ENCODE results near the gene PDE4A.

DNA sequence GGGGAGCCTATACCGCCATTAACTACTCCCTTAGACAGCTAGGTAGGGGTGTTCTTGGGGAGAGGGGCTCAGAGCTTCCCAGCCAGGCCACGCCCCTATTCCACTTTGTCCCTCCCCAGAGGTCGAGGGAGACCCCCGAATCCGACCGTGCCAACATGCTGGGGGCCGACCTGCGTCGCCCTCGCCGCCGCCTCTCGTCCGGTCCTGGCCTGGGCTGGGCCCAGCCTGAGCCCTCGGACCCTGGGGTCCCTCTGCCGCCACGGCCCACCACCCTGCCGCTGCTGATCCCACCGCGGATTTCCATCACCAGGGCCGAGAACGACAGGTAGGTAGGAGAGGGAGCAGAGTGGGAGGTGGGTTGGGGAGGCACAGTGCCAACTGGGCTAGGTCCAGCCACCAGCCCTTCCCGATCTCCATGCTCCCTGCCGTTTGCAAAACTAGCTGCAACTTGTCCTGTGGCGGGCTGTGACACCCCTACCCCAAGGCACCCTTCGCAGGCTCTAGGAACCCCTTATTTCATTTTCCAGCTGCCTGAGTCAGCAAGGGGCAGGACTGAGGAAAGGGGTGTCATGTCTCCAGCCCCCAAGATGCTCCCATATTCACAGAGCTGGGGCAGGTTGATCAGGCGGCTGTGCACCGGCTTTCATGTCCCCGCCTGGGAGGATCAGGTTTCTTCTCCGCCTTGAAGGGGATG lies 2.6 kb upstream of the PDE4A start:
- TF ChIP-seq, protein P1, sequence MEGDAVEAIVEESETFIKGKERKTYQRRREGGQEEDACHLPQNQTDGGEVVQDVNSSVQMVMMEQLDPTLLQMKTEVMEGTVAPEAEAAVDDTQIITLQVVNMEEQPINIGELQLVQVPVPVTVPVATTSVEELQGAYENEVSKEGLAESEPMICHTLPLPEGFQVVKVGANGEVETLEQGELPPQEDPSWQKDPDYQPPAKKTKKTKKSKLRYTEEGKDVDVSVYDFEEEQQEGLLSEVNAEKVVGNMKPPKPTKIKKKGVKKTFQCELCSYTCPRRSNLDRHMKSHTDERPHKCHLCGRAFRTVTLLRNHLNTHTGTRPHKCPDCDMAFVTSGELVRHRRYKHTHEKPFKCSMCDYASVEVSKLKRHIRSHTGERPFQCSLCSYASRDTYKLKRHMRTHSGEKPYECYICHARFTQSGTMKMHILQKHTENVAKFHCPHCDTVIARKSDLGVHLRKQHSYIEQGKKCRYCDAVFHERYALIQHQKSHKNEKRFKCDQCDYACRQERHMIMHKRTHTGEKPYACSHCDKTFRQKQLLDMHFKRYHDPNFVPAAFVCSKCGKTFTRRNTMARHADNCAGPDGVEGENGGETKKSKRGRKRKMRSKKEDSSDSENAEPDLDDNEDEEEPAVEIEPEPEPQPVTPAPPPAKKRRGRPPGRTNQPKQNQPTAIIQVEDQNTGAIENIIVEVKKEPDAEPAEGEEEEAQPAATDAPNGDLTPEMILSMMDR (conservative IDR thresholded peaks at IDR 0.05; ENCODE audit: low read depth in 2 of 2), result no peak
- TF ChIP-seq ZNF331 (CRISPR knock-in tag; IDR thresholded peaks at IDR 0.05; ENCODE audit: low read depth) (no peak), EZH2 (IDR thresholded peaks at IDR 0.05; ENCODE audit: low read depth, unreplicated experiment) (no peak), EZH2phosphoT487 (IDR thresholded peaks at IDR 0.05; ENCODE audit: unreplicated experiment) (no peak), POLR2AphosphoS5 (IDR thresholded peaks at IDR 0.05; ENCODE audit: low read depth) (no peak; the same call in 1 of the 2 replicates), JUNB (IDR thresholded peaks at IDR 0.05; ENCODE audit: unreplicated experiment) (no peak), STAT1 (IDR thresholded peaks at IDR 0.05; ENCODE audit: unreplicated experiment) (no peak), CREB1 (CRISPR knock-in tag; IDR thresholded peaks at IDR 0.05; ENCODE audit: low read depth) (no peak), NANOG (IDR thresholded peaks at IDR 0.05; ENCODE audit: borderline replicate concordance) (no peak)
- TF ChIP-seq, protein P2, sequence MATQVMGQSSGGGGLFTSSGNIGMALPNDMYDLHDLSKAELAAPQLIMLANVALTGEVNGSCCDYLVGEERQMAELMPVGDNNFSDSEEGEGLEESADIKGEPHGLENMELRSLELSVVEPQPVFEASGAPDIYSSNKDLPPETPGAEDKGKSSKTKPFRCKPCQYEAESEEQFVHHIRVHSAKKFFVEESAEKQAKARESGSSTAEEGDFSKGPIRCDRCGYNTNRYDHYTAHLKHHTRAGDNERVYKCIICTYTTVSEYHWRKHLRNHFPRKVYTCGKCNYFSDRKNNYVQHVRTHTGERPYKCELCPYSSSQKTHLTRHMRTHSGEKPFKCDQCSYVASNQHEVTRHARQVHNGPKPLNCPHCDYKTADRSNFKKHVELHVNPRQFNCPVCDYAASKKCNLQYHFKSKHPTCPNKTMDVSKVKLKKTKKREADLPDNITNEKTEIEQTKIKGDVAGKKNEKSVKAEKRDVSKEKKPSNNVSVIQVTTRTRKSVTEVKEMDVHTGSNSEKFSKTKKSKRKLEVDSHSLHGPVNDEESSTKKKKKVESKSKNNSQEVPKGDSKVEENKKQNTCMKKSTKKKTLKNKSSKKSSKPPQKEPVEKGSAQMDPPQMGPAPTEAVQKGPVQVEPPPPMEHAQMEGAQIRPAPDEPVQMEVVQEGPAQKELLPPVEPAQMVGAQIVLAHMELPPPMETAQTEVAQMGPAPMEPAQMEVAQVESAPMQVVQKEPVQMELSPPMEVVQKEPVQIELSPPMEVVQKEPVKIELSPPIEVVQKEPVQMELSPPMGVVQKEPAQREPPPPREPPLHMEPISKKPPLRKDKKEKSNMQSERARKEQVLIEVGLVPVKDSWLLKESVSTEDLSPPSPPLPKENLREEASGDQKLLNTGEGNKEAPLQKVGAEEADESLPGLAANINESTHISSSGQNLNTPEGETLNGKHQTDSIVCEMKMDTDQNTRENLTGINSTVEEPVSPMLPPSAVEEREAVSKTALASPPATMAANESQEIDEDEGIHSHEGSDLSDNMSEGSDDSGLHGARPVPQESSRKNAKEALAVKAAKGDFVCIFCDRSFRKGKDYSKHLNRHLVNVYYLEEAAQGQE (IDR thresholded peaks at IDR 0.05; ENCODE audit: unreplicated experiment), result no peak
- TF ChIP-seq, protein P3, sequence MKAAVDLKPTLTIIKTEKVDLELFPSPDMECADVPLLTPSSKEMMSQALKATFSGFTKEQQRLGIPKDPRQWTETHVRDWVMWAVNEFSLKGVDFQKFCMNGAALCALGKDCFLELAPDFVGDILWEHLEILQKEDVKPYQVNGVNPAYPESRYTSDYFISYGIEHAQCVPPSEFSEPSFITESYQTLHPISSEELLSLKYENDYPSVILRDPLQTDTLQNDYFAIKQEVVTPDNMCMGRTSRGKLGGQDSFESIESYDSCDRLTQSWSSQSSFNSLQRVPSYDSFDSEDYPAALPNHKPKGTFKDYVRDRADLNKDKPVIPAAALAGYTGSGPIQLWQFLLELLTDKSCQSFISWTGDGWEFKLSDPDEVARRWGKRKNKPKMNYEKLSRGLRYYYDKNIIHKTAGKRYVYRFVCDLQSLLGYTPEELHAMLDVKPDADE (IDR thresholded peaks at IDR 0.05), result no peak

All from GM23338 (cell line).